ENCODE measurements around the gene RPL26.

- TF ChIP-seq CTCF (IDR thresholded peaks at IDR 0.05) (no peak), POLR2A (IDR thresholded peaks at IDR 0.05) (no peak)
Measured at GRCh38 chr17:8380049-8380448, 2.9 kb downstream of the RPL26 start.
